A549 (cell line): ENCODE data around the gene HSD17B13. TPM values are rescaled to one million over a fixed set of nuclear protein-coding genes. Genes with fewer than 3 reads are reported as not detected.
A peak's percentile ranks its signal among the peaks of the same experiment; 100 is the strongest.
"Not testable (repeated sequence)": the region's sequence is repeated elsewhere in the genome, so short reads cannot be mapped to it uniquely, and the experiment has no call there.

Experiments used
- ATAC-seq, 2 experiments: fragments of 200-7000 bp in 1 of 2; fragments of >200 bp in 1 of 2; cut with Nextera tagmentation in 1 of 2; cut with Tn5 transposase in 1 of 2; 3 replicates each; pipeline versions ENCODE4 v1.8.0 to v1.9.1; 2018 to 2020; ENCODE audit warnings: mild to moderate bottlenecking in 1 of 2, moderate library complexity in 1 of 2
- CTCF ChIA-PET: fragments of 300-600 bp; sonication (Branson Sonifier 250); formaldehyde crosslinking; extraction: SDS; loops from one replicate; lab custom pipeline; 2021; ENCODE audit warnings: antibody characterized with exemption, inconsistent platforms; lab: Yijun Ruan, JAX
- POLR2A ChIA-PET: fragments of 350-600 bp; formaldehyde crosslinking; extraction: SDS; loops from one replicate; lab custom pipeline; 2021; ENCODE audit warnings: antibody characterized with exemption, inconsistent platforms; lab: Yijun Ruan, JAX
- DNase-seq, 2 experiments: peaks; one replicate each; pipeline versions ENCODE4 v3.0.0 to v3.0.0-alpha.2; 2011 to 2016; ENCODE audit warnings: low read depth in 1 of 2, low spot score in 1 of 2
- FAIRE-seq: peaks from 2 replicates; lab custom pipeline; 2011; peaks lifted over from hg19 to GRCh38; lab: Jason Lieb, UNC
- H3K27ac ChIP-seq, 2 experiments: fragments of >200 bp; sonication (Bioruptor Twin); formaldehyde crosslinking; 3 replicates each; pipeline ENCODE4 v1.5.1; 2016 to 2017
- H3K4me1 ChIP-seq: fragments of >200 bp; sonication (Bioruptor Twin); formaldehyde crosslinking; 3 replicates; pipeline ENCODE4 v1.6.1; 2016
- H3K4me2 ChIP-seq: fragments of >200 bp; sonication (Bioruptor Twin); formaldehyde crosslinking; 3 replicates; pipeline ENCODE4 v1.6.1; 2016
- H3K4me3 ChIP-seq: fragments of >200 bp; sonication (Bioruptor Twin); formaldehyde crosslinking; 3 replicates; pipeline ENCODE4 v1.5.1; 2016
- H3K9me3 ChIP-seq: fragments of >200 bp; sonication (Bioruptor Twin); formaldehyde crosslinking; 3 replicates; pipeline ENCODE4 v1.6.1; 2016
- CBX2 ChIP-seq: fragments of 200-600 bp; sonication (generic); IDR thresholded peaks from 2 replicates; pipeline ENCODE4 v1.6.1; 2016; ENCODE audit warnings: low read depth, mild to moderate bottlenecking, borderline replicate concordance
- CEBPB ChIP-seq, 2 experiments: fragments of >200 bp in 1 of 2; sonication (Bioruptor Twin) in 1 of 2; formaldehyde crosslinking in 1 of 2; IDR thresholded peaks; 2 replicates each; pipeline ENCODE4 v1.6.1; 2012 to 2016
- ESRRA ChIP-seq: fragments of 150-350 bp; IDR thresholded peaks from 2 replicates; pipeline ENCODE4 v1.6.1; 2014; ENCODE audit warnings: mild to moderate bottlenecking, low read length, borderline replicate concordance
- FOSB ChIP-seq: fragments of 250-450 bp; sonication (Bioruptor Pico); IDR thresholded peaks from 2 replicates; pipeline ENCODE4 v1.5.0; 2020; ENCODE audit warnings: mild to moderate bottlenecking, moderate library complexity
- FOXS1 ChIP-seq: fragments of 250-450 bp; sonication (Bioruptor Pico); IDR thresholded peaks from 2 replicates; pipeline ENCODE4 v1.5.0; 2020; ENCODE audit warnings: mild to moderate bottlenecking, moderate library complexity
- GATA3 ChIP-seq: IDR thresholded peaks from 2 replicates; pipeline ENCODE4 v1.6.1; 2012; ENCODE audit warnings: borderline replicate concordance
- HMGXB4 ChIP-seq: fragments of 250-450 bp; sonication (Bioruptor Pico); IDR thresholded peaks from 2 replicates; pipeline ENCODE4 v1.5.0; 2021; ENCODE audit warnings: mild to moderate bottlenecking, moderate library complexity, borderline replicate concordance
- HOXB13 ChIP-seq: fragments of 250-450 bp; sonication (Bioruptor Pico); IDR thresholded peaks from 2 replicates; pipeline ENCODE4 v1.5.0; 2020; ENCODE audit warnings: low read depth, mild to moderate bottlenecking, moderate library complexity
- HOXB5 ChIP-seq: fragments of 250-450 bp; sonication (Bioruptor Pico); IDR thresholded peaks from 2 replicates; pipeline ENCODE4 v1.5.0; 2020; ENCODE audit warnings: mild to moderate bottlenecking, moderate library complexity
- JUNB ChIP-seq: fragments of >200 bp; sonication (Bioruptor Twin); formaldehyde crosslinking; IDR thresholded peaks from 2 replicates; pipeline ENCODE4 v1.6.1; 2016
- KDM5A ChIP-seq: fragments of 200-600 bp; sonication (generic); IDR thresholded peaks from 2 replicates; pipeline ENCODE4 v1.6.1; 2016; ENCODE audit warnings: antibody characterized with exemption, mild to moderate bottlenecking
- MAFK ChIP-seq: fragments of 450-650 bp; IDR thresholded peaks from 2 replicates; pipeline ENCODE4 v1.6.1; 2014; ENCODE audit not compliant: partially characterized antibody
- NFE2L2 ChIP-seq: fragments of 150-350 bp; conservative IDR thresholded peaks from 2 replicates; pipeline ENCODE4 v1.6.1; 2014; ENCODE audit warnings: low read length
- NPAS2 ChIP-seq: fragments of 250-450 bp; sonication (Bioruptor Pico); IDR thresholded peaks from 2 replicates; pipeline ENCODE4 v1.8.0; 2022; ENCODE audit warnings: mild to moderate bottlenecking, moderate library complexity, borderline replicate concordance
- NR3C1 ChIP-seq: fragments of >200 bp; sonication (Bioruptor Twin); formaldehyde crosslinking; IDR thresholded peaks from 3 replicates; pipeline ENCODE4 v1.6.1; 2017
- PHF8 ChIP-seq: fragments of 200-600 bp; sonication (generic); IDR thresholded peaks from 2 replicates; pipeline ENCODE4 v1.6.1; 2016; ENCODE audit warnings: low read depth, mild to moderate bottlenecking, antibody characterized with exemption, moderate library complexity, borderline replicate concordance
- POLR2A ChIP-seq: IDR thresholded peaks from 2 replicates; pipeline ENCODE4 v1.6.1; 2012; ENCODE audit warnings: mild to moderate bottlenecking, low read length
- RAD21 ChIP-seq, 2 experiments: fragments of >200 bp in 1 of 2; sonication (Bioruptor Twin) in 1 of 2; formaldehyde crosslinking in 1 of 2; IDR thresholded peaks in 1 of 2; conservative IDR thresholded peaks in 1 of 2; 2 replicates in 1 of 2; 3 replicates in 1 of 2; pipeline ENCODE4 v1.6.1; 2012 to 2018; ENCODE audit warnings: inconsistent platforms in 1 of 2
- RFX5 ChIP-seq: fragments of 450-650 bp; IDR thresholded peaks from 2 replicates; pipeline ENCODE4 v1.7.1; 2014; ENCODE audit warnings: antibody characterized with exemption, mild to moderate bottlenecking, moderate library complexity
- TFCP2L1 ChIP-seq: fragments of 250-450 bp; sonication (Bioruptor Pico); IDR thresholded peaks from 2 replicates; pipeline ENCODE4 v1.5.0; 2021; ENCODE audit warnings: mild to moderate bottlenecking
- ZC3H11A ChIP-seq: fragments of 450-650 bp; IDR thresholded peaks from 2 replicates; pipeline ENCODE4 v1.6.1; 2014; ENCODE audit warnings: antibody characterized with exemption, mild to moderate bottlenecking
- ZNF302 ChIP-seq: fragments of 250-450 bp; sonication (Bioruptor Pico); IDR thresholded peaks from 2 replicates; pipeline ENCODE4 v1.9.0; 2021; ENCODE audit warnings: inconsistent platforms, mild to moderate bottlenecking, moderate library complexity
- ZSCAN20 ChIP-seq: fragments of 250-450 bp; sonication (Bioruptor Pico); IDR thresholded peaks from 2 replicates; pipeline ENCODE4 v1.8.0; 2022; ENCODE audit warnings: mild to moderate bottlenecking, moderate library complexity
- WGBS: methylation state at CpG from one replicate; pipeline ENCODE4 v1.1.6; 2017; ENCODE audit errors: missing lambda C conversion rate; 5-methylcytosine and 5-hydroxymethylcytosine counted together
- polyA plus RNA-seq, 4 experiments: library from polyadenylated mRNA; depleted of rRNA in 3 of 4; stranded (reverse); fragments of >200 nt; fragmentation: RNase III in 1 of 4; extraction: RNeasy Plus Mini Kit Qiagen cat#74134 plus additional on column Dnase treatment in 1 of 4; gene quantifications; 2 replicates in 3 of 4; 3 replicates in 1 of 4; pipeline ENCODE4 v1.2.3, GENCODE V29; 2011 to 2017

HSD17B13 gene
- polyA plus RNA-seq, 2 of the 4 experiments (the other 2 are of a cell fraction): 0.08 to 0.30 TPM

GRCh38 chr4:87304745-87305432 is 17.8 kb downstream of the HSD17B13 start:
- FAIRE-seq (no peak), ATAC-seq (peak; percentile 62 to 89; a peak in 4 of 6 replicates), DNase-seq (peak; percentile 6 to 81)
- Histone ChIP-seq H3K4me3 (no peak overlapping the region; the same call in 2 of the 3 replicates), H3K4me2 (peak overlapping the region; percentile 62), H3K27ac (0 out of 6 replicates have a peak overlapping the region, but pooled peaks of 1 of the 2 experiments have one; percentile 40), H3K4me1 (peaks cover 10% of the 10 kb centered on the region; the same call in 2 of the 3 replicates), H3K9me3 (no peaks in the 10 kb centered on the region)
- CTCF ChIA-PET: no interaction called here
- 46% methylated on average over 10 of the region's 10 CpGs for WGBS
- POLR2A ChIA-PET: no interaction called here
- TF ChIP-seq CEBPB (IDR thresholded peaks at IDR 0.05) (0 out of 4 replicates have a peak, but pooled peaks of 1 of the 2 experiments have one; percentile 6), FOSB (no peak), RFX5 (no peak), RAD21 (conservative IDR thresholded peaks at IDR 0.05 in 1 of 2, IDR thresholded peaks at IDR 0.05 in 1 of 2) (no peak), POLR2A (no peak), HOXB5 (CRISPR knock-in tag) (peak; percentile 93), KDM5A (no peak), PHF8 (no peak), NPAS2 (CRISPR knock-in tag) (no peak), HOXB13 (no peak), GATA3 (peak; percentile 56)

- FAIRE-seq (no peak), DNase-seq (no peak), ATAC-seq (no peak)
- Histone ChIP-seq H3K4me2 (no peak overlapping the region), H3K4me1 (peaks cover 5% of the 10 kb centered on the region; the same call in 2 of the 3 replicates), H3K27ac (no peak overlapping the region), H3K4me3 (no peak overlapping the region), H3K9me3 (no peaks in the 10 kb centered on the region)
- TF ChIP-seq NR3C1 (no peak), MAFK (no peak)
- 73% methylated on average over 4 of the region's 4 CpGs for WGBS
- ChIA-PET POLR2A (no interaction called here), CTCF (no interaction called here)
Measured at GRCh38 chr4:87299898-87300297, 22.8 kb downstream of the HSD17B13 start.

GRCh38 chr4:87298362-87298761 is 24.3 kb downstream of the HSD17B13 start:
- 42% methylated on average over 2 of the region's 2 CpGs for WGBS
- DNase-seq: no peak
- no peak overlapping the region for H3K4me2 ChIP-seq
- no peak for ATAC-seq
- TF ChIP-seq ZSCAN20: no peak
- no peak for TF ChIP-seq ZC3H11A
- no peak for TF ChIP-seq CBX2
- no peak for TF ChIP-seq CEBPB (IDR thresholded peaks at IDR 0.05)
- TF ChIP-seq JUNB: no peak
- no peak for TF ChIP-seq NFE2L2
- no peak for TF ChIP-seq ZNF302 (CRISPR knock-in tag)
- no peak for TF ChIP-seq ESRRA
- TF ChIP-seq HMGXB4 (CRISPR knock-in tag): no peak
- no peak for TF ChIP-seq TFCP2L1 (CRISPR knock-in tag)
- TF ChIP-seq HOXB13: no peak
- no peak for TF ChIP-seq FOXS1 (CRISPR knock-in tag)
- TF ChIP-seq, all 56 proteins: peak for 0
- POLR2A ChIA-PET: no interaction called here
- no peak overlapping the region for H3K4me3 ChIP-seq
- FAIRE-seq: no peak
- CTCF ChIA-PET: interaction anchor here (1.2 kb wide), 1 partner anchor 199 kb away, joined by 3 read pairs; no protein-coding TSS in a partner anchor
- H3K4me1 ChIP-seq: no peaks in the 10 kb centered on the region
- no peaks in the 10 kb centered on the region for H3K9me3 ChIP-seq
- no peak overlapping the region for H3K27ac ChIP-seq

GRCh38 chr4:87294911-87295310 is 27.8 kb downstream of the HSD17B13 start:
- H3K4me3 ChIP-seq, DNase-seq, FAIRE-seq, ATAC-seq, H3K4me1 ChIP-seq, H3K4me2 ChIP-seq, H3K27ac ChIP-seq, POLR2A ChIA-PET, H3K9me3 ChIP-seq: not testable (repeated sequence)
- CTCF ChIA-PET: interaction anchor here (1.1 kb wide), 1 partner anchor 10 kb away, joined by 4 read pairs; no protein-coding TSS in a partner anchor
- 71% methylated on average over 11 of the region's 11 CpGs for whole genome bisulfite sequencing

- H3K9me3 ChIP-seq, POLR2A ChIA-PET, H3K27ac ChIP-seq, H3K4me2 ChIP-seq, ATAC-seq, FAIRE-seq, DNase-seq, H3K4me1 ChIP-seq, CTCF ChIA-PET, H3K4me3 ChIP-seq: not testable (repeated sequence)
- WGBS: 73% methylated on average over 7 of the region's 7 CpGs
Measured at GRCh38 chr4:87293889-87294288, 28.8 kb downstream of the HSD17B13 start.
